Measurements from ENCODE around the gene RTL9. TPM values are rescaled to one million over a fixed set of nuclear protein-coding genes. Genes with fewer than 3 reads are reported as not detected.

RTL9 gene
- total and polyA plus RNA-seq, 2 of the 13 experiments (the other 11 are each of a cell fraction or from before 2014, with no cell fraction given) = 0.01 to 0.02 TPM

GRCh38 chrX:110397339-110397738, 38.7 kb downstream of the RTL9 start:
- Histone ChIP-seq H3K9me3 (ENCODE audit: low read length) (no peaks in the 10 kb centered on the region), H3K4me2 (ENCODE audit: low read depth, low read length) (no peak overlapping the region), H3K36me3 (replicated peaks in 1 of 2; ENCODE audit: control insufficient read depth in 1 of 2, insufficient read depth in 2 of 2, low read length in 2 of 2) (no peaks in the 10 kb centered on the region), H3K9ac (ENCODE audit: insufficient read depth, low read depth, low read length) (no peak overlapping the region), H3K27ac (ENCODE audit: extremely low read length, insufficient read depth, low read length) (no peak overlapping the region), H3K79me2 (ENCODE audit: insufficient read depth, low read length) (no peaks in the 10 kb centered on the region), H3K4me3 (replicated peaks in 1 of 3; ENCODE audit: insufficient read depth in 1 of 3, low read depth in 2 of 3, low read length in 3 of 3) (no peak overlapping the region), H2AFZ (ENCODE audit: low read length) (no peak overlapping the region), H3K4me1 (ENCODE audit: insufficient read depth, low read length) (no peaks in the 10 kb centered on the region), H3K27me3 (ENCODE audit: control insufficient read depth in 1 of 2, insufficient read depth in 2 of 2, low read length in 2 of 2) (no peaks in the 10 kb centered on the region), H4K20me1 (ENCODE audit: insufficient read depth, low read length) (no peaks in the 10 kb centered on the region)
- CTCF ChIA-PET (ENCODE audit: low intra/inter-chr PET ratio, low total read pairs) = no interaction called here
- BruUV-seq (replicated peaks) = no TSS peak
- POLR2A ChIA-PET = no interaction called here
- TF ChIP-seq YEATS4 (CRISPR knock-in tag; IDR thresholded peaks at IDR 0.05; ENCODE audit: borderline replicate concordance) (no peak), SP5 (CRISPR knock-in tag; IDR thresholded peaks at IDR 0.05; ENCODE audit: borderline replicate concordance, low read depth) (no peak), ZSCAN21 (CRISPR knock-in tag; IDR thresholded peaks at IDR 0.05; ENCODE audit: borderline replicate concordance) (no peak), CREB1 (IDR thresholded peaks at IDR 0.05) (no peak), CREB1 (CRISPR knock-in tag; IDR thresholded peaks at IDR 0.05) (no peak), CREM (IDR thresholded peaks at IDR 0.05) (no peak), CREM (CRISPR knock-in tag; IDR thresholded peaks at IDR 0.05) (no peak), ZNF414 (CRISPR knock-in tag; IDR thresholded peaks at IDR 0.05) (no peak), SCMH1 (CRISPR knock-in tag; IDR thresholded peaks at IDR 0.05; ENCODE audit: borderline replicate concordance) (no peak), KAT8 (CRISPR knock-in tag; IDR thresholded peaks at IDR 0.05) (no peak), HNF4A (CRISPR knock-in tag; IDR thresholded peaks at IDR 0.05) (no peak), THAP11 (CRISPR knock-in tag; IDR thresholded peaks at IDR 0.05) (no peak)
- DNase-seq (ENCODE audit: low spot score) (no peak), FAIRE-seq (no peak), ATAC-seq (no peak)
- intact Hi-C loops (cut with micrococcal nuclease; ENCODE audit: unreplicated experiment) = no loop called here
- in situ Hi-C loops (cut with HindIII; ENCODE audit: extremely low pct_ligation_motif_present, low pct_unique_long_range_greater_than_20kb) = no loop called here

Measured in HepG2 (cell line).